GM12873 (cell line): ENCODE data around the gene HAUS3.

ENCODE experiments used
- CTCF ChIP-seq: IDR thresholded peaks from 2 replicates; pipeline ENCODE4 v1.5.1; 2012; ENCODE audit warnings: low read depth, mild to moderate bottlenecking, moderate library complexity, low read length, control low read depth; ENCODE audit not compliant: insufficient read depth; ENCODE audit errors: missing control alignments

The HAUS3 gene

GRCh38 chr4:2193326-2193725 lies 48.6 kb downstream of the HAUS3 start:
- no peak for TF ChIP-seq CTCF

GRCh38 chr4:2186865-2187172 lies 55.1 kb downstream of the HAUS3 start:
- no peak for TF ChIP-seq CTCF

GRCh38 chr4:2186133-2186864 lies 55.6 kb downstream of the HAUS3 start:
- TF ChIP-seq CTCF: peak; percentile 53

GRCh38 chr4:2183394-2183793 lies 58.5 kb downstream of the HAUS3 start:
- no peak for TF ChIP-seq CTCF

GRCh38 chr4:2182994-2183393 lies 58.9 kb downstream of the HAUS3 start:
- TF ChIP-seq CTCF: no peak

- TF ChIP-seq CTCF: no peak
Observed at GRCh38 chr4:2180410-2180809, 61.5 kb downstream of the HAUS3 start.

GRCh38 chr4:2179717-2180116 lies 62.2 kb downstream of the HAUS3 start:
- no peak for TF ChIP-seq CTCF
